Body of pancreas (tissue), 4 donors: Measurements from ENCODE around the gene KIAA0930.

ENCODE experiments used
- POLR2A ChIP-seq, 3 donors: fragments of 450-650 bp; IDR thresholded peaks; one replicate each; pipeline ENCODE4 v1.6.1; 2016; ENCODE audit warnings: antibody characterized with exemption in 3 of 3, mild to moderate bottlenecking in 2 of 3
- TF ChIP-seq, protein P1 (sequence below), 7 experiments: fragments of 450-650 bp in 4 of 7; fragments of 200-600 bp in 3 of 7; sonication (generic) in 3 of 7; IDR thresholded peaks; one replicate each; pipeline ENCODE4 v1.5.1; 2016 to 2019; ENCODE audit warnings: antibody characterized with exemption in 7 of 7

DNA sequence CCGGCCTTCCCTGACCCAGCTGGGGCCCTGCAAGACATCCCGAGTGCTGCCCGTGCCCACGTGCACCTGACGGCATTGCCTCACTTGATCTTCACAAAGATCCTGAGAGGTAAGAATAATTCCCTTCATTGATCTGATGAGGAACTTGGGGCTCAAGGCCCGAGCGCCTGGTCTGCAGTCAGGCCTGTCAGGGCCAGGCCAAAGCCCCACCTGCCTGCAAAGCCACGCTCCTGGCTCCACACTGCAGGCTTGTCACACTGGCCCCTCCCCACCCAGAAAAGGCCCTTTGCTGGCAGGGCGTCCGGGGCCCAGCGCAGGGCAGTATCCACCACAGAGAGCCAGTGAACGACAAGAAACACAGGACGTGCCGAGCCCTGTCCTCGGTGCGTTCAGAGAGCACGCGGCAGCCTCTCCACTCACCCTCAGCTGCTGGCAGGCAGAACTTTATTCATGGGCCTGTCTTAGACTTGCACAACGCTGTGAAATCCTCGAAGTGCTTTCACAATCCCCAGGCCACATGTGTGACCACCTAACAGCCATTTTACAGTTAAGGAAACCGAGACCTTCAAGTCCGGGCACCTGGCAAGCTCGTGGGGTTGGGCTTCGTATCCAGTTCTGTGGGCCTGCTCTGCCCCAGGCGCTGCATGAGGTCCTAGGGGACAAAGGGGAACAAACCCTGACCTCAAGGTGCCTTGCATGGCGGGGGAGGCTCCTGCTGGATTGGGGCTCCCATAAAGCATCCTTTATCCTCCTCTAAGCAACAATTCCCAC is 14.8 kb downstream of the KIAA0930 start:
- TF ChIP-seq, protein P1, sequence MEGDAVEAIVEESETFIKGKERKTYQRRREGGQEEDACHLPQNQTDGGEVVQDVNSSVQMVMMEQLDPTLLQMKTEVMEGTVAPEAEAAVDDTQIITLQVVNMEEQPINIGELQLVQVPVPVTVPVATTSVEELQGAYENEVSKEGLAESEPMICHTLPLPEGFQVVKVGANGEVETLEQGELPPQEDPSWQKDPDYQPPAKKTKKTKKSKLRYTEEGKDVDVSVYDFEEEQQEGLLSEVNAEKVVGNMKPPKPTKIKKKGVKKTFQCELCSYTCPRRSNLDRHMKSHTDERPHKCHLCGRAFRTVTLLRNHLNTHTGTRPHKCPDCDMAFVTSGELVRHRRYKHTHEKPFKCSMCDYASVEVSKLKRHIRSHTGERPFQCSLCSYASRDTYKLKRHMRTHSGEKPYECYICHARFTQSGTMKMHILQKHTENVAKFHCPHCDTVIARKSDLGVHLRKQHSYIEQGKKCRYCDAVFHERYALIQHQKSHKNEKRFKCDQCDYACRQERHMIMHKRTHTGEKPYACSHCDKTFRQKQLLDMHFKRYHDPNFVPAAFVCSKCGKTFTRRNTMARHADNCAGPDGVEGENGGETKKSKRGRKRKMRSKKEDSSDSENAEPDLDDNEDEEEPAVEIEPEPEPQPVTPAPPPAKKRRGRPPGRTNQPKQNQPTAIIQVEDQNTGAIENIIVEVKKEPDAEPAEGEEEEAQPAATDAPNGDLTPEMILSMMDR (IDR thresholded peaks at IDR 0.05): no peak
- TF ChIP-seq POLR2A (IDR thresholded peaks at IDR 0.05): no peak
